ENCODE data around the gene GLT8D1.

Gene GLT8D1

DNA sequence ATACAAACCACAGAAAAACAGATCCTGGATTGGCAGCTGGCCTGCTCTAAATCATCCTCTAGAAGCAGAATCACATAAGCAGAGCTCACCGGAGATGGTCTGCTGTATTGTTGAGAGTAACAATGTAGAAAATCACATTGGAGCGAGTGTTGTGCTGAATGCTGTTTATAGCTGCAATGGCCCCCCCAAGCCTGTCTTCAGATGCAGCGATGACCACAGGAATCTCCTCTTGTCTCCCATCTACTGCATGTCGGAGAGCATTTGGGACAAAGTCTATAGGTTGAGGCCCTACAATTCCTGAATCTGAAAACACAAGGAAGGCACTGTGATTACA is 8.0 kb downstream of the GLT8D1 start:
- no peak overlapping the region for H3K4me3 ChIP-seq (replicated peaks; ENCODE audit: low read depth, low read length)
- TF ChIP-seq, protein P1, sequence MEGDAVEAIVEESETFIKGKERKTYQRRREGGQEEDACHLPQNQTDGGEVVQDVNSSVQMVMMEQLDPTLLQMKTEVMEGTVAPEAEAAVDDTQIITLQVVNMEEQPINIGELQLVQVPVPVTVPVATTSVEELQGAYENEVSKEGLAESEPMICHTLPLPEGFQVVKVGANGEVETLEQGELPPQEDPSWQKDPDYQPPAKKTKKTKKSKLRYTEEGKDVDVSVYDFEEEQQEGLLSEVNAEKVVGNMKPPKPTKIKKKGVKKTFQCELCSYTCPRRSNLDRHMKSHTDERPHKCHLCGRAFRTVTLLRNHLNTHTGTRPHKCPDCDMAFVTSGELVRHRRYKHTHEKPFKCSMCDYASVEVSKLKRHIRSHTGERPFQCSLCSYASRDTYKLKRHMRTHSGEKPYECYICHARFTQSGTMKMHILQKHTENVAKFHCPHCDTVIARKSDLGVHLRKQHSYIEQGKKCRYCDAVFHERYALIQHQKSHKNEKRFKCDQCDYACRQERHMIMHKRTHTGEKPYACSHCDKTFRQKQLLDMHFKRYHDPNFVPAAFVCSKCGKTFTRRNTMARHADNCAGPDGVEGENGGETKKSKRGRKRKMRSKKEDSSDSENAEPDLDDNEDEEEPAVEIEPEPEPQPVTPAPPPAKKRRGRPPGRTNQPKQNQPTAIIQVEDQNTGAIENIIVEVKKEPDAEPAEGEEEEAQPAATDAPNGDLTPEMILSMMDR (IDR thresholded peaks at IDR 0.05; ENCODE audit: low read length, missing control alignments) = no peak
- no peak for DNase-seq (ENCODE audit: low read depth)

DNA sequence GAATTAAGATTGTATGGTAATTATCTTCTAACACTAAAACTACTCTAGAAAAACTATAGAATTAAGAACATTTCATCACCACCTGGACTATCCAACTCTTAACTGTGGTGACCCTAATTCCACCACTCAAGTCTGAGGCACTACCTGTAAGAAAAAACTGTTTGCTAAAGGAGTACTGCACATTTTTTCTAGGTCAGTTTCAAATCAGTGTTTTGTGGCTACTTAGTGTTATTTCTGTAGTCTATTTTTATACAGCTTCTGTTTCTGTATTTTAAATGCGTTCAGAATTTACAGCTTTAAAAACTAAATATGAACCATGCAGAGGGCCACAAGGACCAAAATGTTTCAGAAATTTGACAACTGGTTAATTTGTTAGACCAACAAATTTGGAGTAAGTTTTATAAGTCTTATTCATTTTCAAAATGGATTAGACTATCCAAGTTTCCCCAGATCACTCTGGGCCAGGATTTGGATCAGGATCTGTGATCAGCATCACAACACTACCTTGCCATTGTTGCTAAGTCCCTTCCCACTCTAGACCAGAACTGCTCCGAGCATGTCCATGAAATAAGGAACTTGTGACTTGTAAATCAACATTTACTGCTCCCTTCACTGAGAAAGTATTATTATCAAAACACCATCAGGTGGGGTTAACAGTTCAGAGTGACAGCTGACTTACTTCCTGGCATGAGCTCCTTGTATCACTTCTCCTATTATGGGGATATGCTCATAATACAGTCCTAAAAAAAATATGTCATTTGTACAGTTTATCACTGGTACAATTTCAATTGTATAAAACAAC is 8.6 kb downstream of the GLT8D1 start:
- no peak for DNase-seq (ENCODE audit: low read depth)
- TF ChIP-seq, protein P1 (IDR thresholded peaks at IDR 0.05; ENCODE audit: low read length, missing control alignments) = no peak
- no peak overlapping the region for H3K4me3 ChIP-seq (replicated peaks; ENCODE audit: low read depth, low read length)

DNA sequence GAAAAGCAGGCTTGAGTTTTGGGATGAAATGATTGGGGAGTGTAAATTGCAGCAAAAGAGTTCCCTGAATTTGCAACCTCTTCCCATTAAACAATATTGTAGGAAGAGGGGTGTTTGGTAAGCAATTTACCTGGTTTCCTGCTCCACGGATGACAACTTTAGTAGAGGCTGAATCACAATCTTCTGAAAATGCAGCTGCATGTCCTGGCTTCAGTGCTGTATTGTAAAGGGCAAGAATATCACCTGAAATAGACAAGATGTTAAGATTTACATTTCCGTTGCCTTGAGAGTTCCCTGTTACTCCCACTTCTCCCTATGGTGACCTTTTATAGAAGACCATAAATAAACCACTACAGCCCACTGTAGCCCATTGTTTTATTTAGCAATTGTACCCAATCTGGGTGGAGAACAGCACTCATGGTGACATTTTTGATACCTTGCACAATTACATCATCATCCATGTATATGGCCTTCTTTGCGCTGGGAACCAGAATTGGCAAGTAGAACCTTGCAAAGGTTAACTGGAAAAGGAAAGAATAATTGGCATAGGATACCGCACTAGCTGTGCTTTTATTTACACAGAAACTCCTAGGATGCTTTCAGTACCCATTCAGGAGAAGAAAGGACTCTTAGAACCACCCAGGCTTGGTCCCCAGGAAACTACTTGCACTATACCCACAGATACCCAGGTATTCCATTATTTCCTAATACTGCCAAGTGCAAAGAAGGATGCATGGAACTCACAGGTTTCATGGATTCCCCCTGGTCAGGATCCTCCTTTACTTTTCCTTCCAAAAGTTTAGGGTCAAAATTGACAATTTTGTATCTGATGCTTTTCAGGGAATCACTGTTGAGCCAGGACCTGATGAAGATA is 9.6 kb downstream of the GLT8D1 start:
- H3K4me3 ChIP-seq (replicated peaks; ENCODE audit: low read depth, low read length) = no peak overlapping the region
- TF ChIP-seq, protein P1 (IDR thresholded peaks at IDR 0.05; ENCODE audit: low read length, missing control alignments) = no peak
- no peak for DNase-seq (ENCODE audit: low read depth)

GRCh38 chr3:52694528-52695189 is 10.9 kb downstream of the GLT8D1 start:
- no peak overlapping the region for H3K4me3 ChIP-seq (replicated peaks; ENCODE audit: low read depth, low read length)
- TF ChIP-seq, protein P1 (IDR thresholded peaks at IDR 0.05; ENCODE audit: low read length, missing control alignments) = no peak
- peak; percentile 46 for DNase-seq (ENCODE audit: low read depth)

DNA sequence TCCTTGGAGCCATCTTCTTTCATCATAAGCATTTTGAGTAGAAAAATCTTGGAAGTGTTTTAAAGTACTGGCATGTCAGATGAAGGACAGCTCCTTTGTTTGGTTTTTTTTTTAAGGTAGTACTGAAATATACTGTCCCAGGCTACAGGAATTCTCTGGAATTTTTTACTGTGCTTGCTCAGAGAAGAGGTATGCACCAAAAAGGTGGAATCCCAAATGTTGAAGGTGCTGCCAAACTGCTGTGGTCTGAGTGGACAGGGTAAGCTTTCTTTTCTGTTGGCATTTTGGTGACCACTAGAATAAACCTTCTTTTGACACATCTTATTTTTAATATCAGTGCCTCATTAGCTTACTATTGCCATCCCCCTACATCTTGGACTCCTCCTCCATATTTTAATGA is 12.5 kb downstream of the GLT8D1 start:
- TF ChIP-seq, protein P1 (IDR thresholded peaks at IDR 0.05; ENCODE audit: low read length, missing control alignments) = no peak
- no peak for DNase-seq (ENCODE audit: low read depth)
- H3K4me3 ChIP-seq (replicated peaks; ENCODE audit: low read depth, low read length) = no peak overlapping the region

DNA sequence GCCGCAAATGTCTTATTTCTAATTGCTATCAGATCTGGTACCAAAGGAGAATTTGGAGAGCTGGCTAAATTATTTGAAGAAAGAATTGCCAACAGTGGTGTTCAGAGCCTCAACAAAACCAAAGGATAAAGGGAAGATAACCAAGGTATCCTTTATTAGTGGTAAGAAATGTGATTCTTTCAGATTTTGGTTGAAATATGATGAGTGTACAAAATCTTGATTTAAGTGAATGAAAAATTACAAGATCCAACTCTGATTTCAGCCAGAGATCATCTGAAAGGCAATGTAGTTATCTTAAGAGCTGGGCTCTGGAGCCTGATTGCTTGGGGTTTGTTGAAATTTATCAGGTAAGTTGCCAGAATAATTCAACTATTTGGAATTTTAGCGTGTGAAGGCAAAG is 15.0 kb downstream of the GLT8D1 start:
- no peak overlapping the region for H3K4me3 ChIP-seq (replicated peaks; ENCODE audit: low read depth, low read length)
- TF ChIP-seq, protein P1 (IDR thresholded peaks at IDR 0.05; ENCODE audit: low read length, missing control alignments) = no peak
- DNase-seq (ENCODE audit: low read depth) = no peak

All from fibroblast of pulmonary artery (primary cell).